BE2C (cell line): ENCODE data around the gene CD8B.

Source experiments
- DNase-seq: peaks from one replicate; pipeline ENCODE4 v3.0.0-alpha.2; 2020
- H3K27me3 ChIP-seq: fragments of 250-450 bp; sonication (Bioruptor Pico); 2 replicates; pipeline ENCODE4 v1.5.1; 2020; ENCODE audit warnings: mild to moderate bottlenecking
- H3K36me3 ChIP-seq: fragments of 250-450 bp; sonication (Bioruptor Pico); 2 replicates; pipeline ENCODE4 v1.5.1; 2020; ENCODE audit warnings: mild to moderate bottlenecking
- H3K4me1 ChIP-seq: fragments of 250-450 bp; sonication (Bioruptor Pico); 2 replicates; pipeline ENCODE4 v1.5.1; 2020
- H3K4me3 ChIP-seq: 2 replicates; pipeline ENCODE4 v1.5.1; 2011; ENCODE audit warnings: low read depth, low read length
- H3K9me3 ChIP-seq: fragments of 250-450 bp; sonication (Bioruptor Pico); 2 replicates; pipeline ENCODE4 v1.5.1; 2020
- TF ChIP-seq, protein P1 (sequence below): IDR thresholded peaks from 2 replicates; pipeline ENCODE4 v1.5.1; 2012; ENCODE audit warnings: mild to moderate bottlenecking, low read depth, low read length

The CD8B gene

DNA sequence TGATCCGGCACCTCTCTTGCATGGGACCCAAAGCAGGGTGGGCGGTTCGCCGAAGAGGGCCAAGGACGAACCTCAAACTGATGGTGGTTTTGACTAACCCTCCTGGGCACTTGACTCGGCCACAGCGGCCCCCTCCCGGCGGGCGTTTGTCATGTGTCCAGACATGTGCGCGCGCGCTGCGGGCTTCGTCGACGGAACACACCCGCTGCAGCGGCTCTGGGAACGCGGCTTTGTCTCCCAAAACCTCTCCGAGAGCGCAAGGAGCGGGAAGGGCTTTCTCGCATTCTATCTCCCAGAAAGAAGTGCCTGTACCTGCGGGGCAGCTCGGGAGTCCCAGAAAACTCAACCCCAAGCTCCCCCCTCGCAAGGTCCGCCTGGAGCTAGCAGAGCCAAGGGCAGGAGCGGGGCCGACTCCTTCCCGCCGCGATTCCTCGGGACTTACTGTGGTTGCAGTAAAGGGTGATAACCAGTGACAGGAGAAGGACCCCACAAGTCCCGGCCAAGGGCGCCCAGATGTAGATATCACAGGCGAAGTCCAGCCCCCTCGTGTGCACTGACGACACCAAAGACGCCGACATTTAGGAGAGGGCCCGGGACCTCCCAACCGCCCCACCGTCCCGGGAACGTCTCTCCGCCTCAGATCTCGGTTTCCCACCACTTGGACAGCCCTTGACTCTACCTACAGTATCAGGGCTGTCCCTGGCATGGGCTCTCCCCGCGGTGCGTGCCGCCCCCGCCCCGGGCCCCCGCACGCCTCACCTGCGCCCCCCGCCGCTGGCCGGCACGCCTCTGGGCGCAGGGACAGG lies 72.6 kb downstream of the CD8B start:
- Histone ChIP-seq H3K27me3 (peaks cover 34% of the 10 kb centered on the region), H3K36me3 (no peaks in the 10 kb centered on the region), H3K9me3 (no peaks in the 10 kb centered on the region), H3K4me1 (no peaks in the 10 kb centered on the region), H3K4me3 (no peak overlapping the region)
- no peak for DNase-seq
- TF ChIP-seq, protein P1, sequence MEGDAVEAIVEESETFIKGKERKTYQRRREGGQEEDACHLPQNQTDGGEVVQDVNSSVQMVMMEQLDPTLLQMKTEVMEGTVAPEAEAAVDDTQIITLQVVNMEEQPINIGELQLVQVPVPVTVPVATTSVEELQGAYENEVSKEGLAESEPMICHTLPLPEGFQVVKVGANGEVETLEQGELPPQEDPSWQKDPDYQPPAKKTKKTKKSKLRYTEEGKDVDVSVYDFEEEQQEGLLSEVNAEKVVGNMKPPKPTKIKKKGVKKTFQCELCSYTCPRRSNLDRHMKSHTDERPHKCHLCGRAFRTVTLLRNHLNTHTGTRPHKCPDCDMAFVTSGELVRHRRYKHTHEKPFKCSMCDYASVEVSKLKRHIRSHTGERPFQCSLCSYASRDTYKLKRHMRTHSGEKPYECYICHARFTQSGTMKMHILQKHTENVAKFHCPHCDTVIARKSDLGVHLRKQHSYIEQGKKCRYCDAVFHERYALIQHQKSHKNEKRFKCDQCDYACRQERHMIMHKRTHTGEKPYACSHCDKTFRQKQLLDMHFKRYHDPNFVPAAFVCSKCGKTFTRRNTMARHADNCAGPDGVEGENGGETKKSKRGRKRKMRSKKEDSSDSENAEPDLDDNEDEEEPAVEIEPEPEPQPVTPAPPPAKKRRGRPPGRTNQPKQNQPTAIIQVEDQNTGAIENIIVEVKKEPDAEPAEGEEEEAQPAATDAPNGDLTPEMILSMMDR = no peak

GRCh38 chr2:86788165-86788564 lies 73.5 kb downstream of the CD8B start:
- no peak for DNase-seq
- Histone ChIP-seq H3K9me3 (no peaks in the 10 kb centered on the region), H3K4me3 (no peak overlapping the region), H3K4me1 (no peaks in the 10 kb centered on the region), H3K27me3 (peaks cover 34% of the 10 kb centered on the region), H3K36me3 (no peaks in the 10 kb centered on the region)
- TF ChIP-seq, protein P1 = no peak

DNA sequence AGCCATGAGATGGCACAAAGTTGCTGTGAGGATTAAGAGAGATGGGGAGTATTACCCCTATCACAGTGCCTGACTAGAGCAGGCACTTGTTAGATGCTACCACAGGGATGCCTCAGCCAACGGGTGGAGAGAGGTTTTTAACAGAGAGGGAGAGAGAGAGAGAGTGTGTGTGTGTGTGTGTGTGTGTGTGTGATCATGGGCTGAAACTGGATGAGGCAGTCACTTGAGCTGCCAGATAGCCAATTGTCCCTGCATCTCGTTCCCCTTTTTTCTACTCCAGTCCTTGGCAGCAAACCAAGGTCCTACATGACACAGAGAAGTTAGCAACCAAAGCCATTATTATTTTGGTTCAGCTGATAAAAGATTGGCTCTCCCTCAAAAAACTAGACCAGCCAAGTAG lies 74.0 kb downstream of the CD8B start:
- Histone ChIP-seq H3K36me3 (no peaks in the 10 kb centered on the region), H3K9me3 (no peaks in the 10 kb centered on the region), H3K4me1 (no peaks in the 10 kb centered on the region), H3K4me3 (no peak overlapping the region), H3K27me3 (peaks cover 34% of the 10 kb centered on the region)
- no peak for DNase-seq
- TF ChIP-seq, protein P1 = no peak

GRCh38 chr2:86786001-86786536 lies 75.6 kb downstream of the CD8B start:
- no peak for DNase-seq
- TF ChIP-seq, protein P1 = no peak
- no peak overlapping the region for H3K4me3 ChIP-seq
- H3K9me3 ChIP-seq = no peaks in the 10 kb centered on the region
- H3K4me1 ChIP-seq = no peaks in the 10 kb centered on the region
- peaks cover 23% of the 10 kb centered on the region for H3K27me3 ChIP-seq
- no peaks in the 10 kb centered on the region for H3K36me3 ChIP-seq

DNA sequence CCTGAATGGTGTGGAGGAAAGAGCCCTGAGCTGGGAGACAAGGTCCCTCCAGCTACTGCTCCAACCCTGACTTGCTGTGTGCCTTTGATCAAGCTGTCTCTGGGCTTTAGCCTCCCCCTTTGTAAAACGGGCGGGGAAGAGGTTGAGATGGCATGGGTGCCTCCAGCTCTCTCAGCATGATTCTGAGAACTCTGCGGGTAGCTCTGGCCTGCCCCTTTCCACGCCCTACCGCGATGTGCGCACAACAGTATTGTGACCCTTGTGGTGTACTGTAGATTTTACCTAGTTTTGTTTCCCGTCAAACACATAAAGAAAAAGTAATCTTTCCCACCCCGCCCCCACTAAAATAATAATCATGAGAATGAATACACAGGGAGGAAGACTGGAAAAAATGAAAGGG lies 76.2 kb downstream of the CD8B start:
- Histone ChIP-seq H3K9me3 (no peaks in the 10 kb centered on the region), H3K4me1 (no peaks in the 10 kb centered on the region), H3K36me3 (no peaks in the 10 kb centered on the region), H3K4me3 (no peak overlapping the region), H3K27me3 (peaks cover 19% of the 10 kb centered on the region)
- no peak for DNase-seq
- TF ChIP-seq, protein P1 = no peak
